HepG2 (cell line): ENCODE measurements around the gene COX4I2. TPM values are rescaled to one million over a fixed set of nuclear protein-coding genes. Genes with fewer than 3 reads are reported as not detected.

Source experiments
- ATF1 ChIP-seq: IDR thresholded peaks from 2 replicates; pipeline ENCODE4 v1.6.1; 2016; ENCODE audit warnings: mild to moderate bottlenecking, control low read depth
- DNMT1 ChIP-seq: sonication (generic); formaldehyde crosslinking; IDR thresholded peaks from 2 replicates; pipeline ENCODE4 v1.5.1; 2020; ENCODE audit warnings: mild to moderate bottlenecking, missing genetic modification reagents
- DPF2 ChIP-seq: sonication (generic); formaldehyde crosslinking; IDR thresholded peaks from 2 replicates; pipeline ENCODE4 v1.4.0; 2020; ENCODE audit warnings: mild to moderate bottlenecking, low read depth, missing genetic modification reagents, borderline replicate concordance
- E2F2 ChIP-seq: sonication (generic); formaldehyde crosslinking; IDR thresholded peaks from 2 replicates; pipeline ENCODE4 v1.4.0; 2020; ENCODE audit warnings: missing genetic modification reagents, borderline replicate concordance
- ETV5 ChIP-seq: IDR thresholded peaks from 2 replicates; pipeline ENCODE4 v1.6.1; 2018; ENCODE audit warnings: missing biosample characterization, missing genetic modification reagents, inconsistent platforms, borderline replicate concordance
- HMG20A ChIP-seq: IDR thresholded peaks from 2 replicates; pipeline ENCODE4 v1.6.1; 2016; ENCODE audit warnings: borderline replicate concordance
- HOXD1 ChIP-seq: sonication (generic); formaldehyde crosslinking; IDR thresholded peaks from 2 replicates; pipeline ENCODE4 v1.5.0; 2020; ENCODE audit warnings: missing genetic modification reagents
- JUNB ChIP-seq: sonication (generic); formaldehyde crosslinking; IDR thresholded peaks from 2 replicates; pipeline ENCODE4 v1.8.0; 2022; ENCODE audit warnings: missing genetic modification reagents, mild to moderate bottlenecking, borderline replicate concordance
- KLF13 ChIP-seq: sonication (generic); formaldehyde crosslinking; IDR thresholded peaks from 2 replicates; pipeline ENCODE4 v1.4.0; 2020; ENCODE audit warnings: mild to moderate bottlenecking, missing genetic modification reagents
- MLX ChIP-seq: IDR thresholded peaks from 2 replicates; pipeline ENCODE4 v1.6.1; 2016
- RFXANK ChIP-seq: IDR thresholded peaks from 2 replicates; pipeline ENCODE4 v1.6.1; 2016
- SMAD9 ChIP-seq: sonication (generic); formaldehyde crosslinking; IDR thresholded peaks from 2 replicates; pipeline ENCODE4 v1.5.1; 2020; ENCODE audit warnings: mild to moderate bottlenecking, missing genetic modification reagents
- ZFP1 ChIP-seq: IDR thresholded peaks from 2 replicates; pipeline ENCODE4 v1.6.1; 2016
- ZFP82 ChIP-seq: sonication (generic); formaldehyde crosslinking; IDR thresholded peaks from 2 replicates; pipeline ENCODE4 v1.5.1; 2020; ENCODE audit warnings: mild to moderate bottlenecking, missing genetic modification reagents, borderline replicate concordance
- ZNF33B ChIP-seq: sonication (generic); formaldehyde crosslinking; IDR thresholded peaks from 2 replicates; pipeline ENCODE4 v1.5.1; 2020; ENCODE audit warnings: mild to moderate bottlenecking, missing genetic modification reagents
- ZNF484 ChIP-seq: sonication (generic); formaldehyde crosslinking; IDR thresholded peaks from 2 replicates; pipeline ENCODE4 v1.5.1; 2020; ENCODE audit warnings: mild to moderate bottlenecking, low read depth, missing genetic modification reagents, borderline replicate concordance
- ZNF556 ChIP-seq: sonication (generic); formaldehyde crosslinking; IDR thresholded peaks from 2 replicates; pipeline ENCODE4 v1.4.0; 2020; ENCODE audit warnings: mild to moderate bottlenecking, missing genetic modification reagents, borderline replicate concordance
- ZNF577 ChIP-seq: sonication (generic); formaldehyde crosslinking; IDR thresholded peaks from 2 replicates; pipeline ENCODE4 v1.4.0; 2020; ENCODE audit warnings: mild to moderate bottlenecking, low read depth, missing genetic modification reagents, borderline replicate concordance
- ZNF839 ChIP-seq: sonication (generic); formaldehyde crosslinking; IDR thresholded peaks from 2 replicates; pipeline ENCODE4 v1.4.0; 2020; ENCODE audit warnings: missing genetic modification reagents, mild to moderate bottlenecking, borderline replicate concordance
- polyA plus RNA-seq, 8 experiments: library from polyadenylated mRNA; depleted of rRNA in 3 of 8; stranded (reverse) in 7 of 8; unstranded in 1 of 8; fragments of >200 nt; fragmentation: Illumina TruSeq in 4 of 8; extraction: Trizol in 4 of 8; gene quantifications; 2 replicates each; pipeline versions ENCODE4 v1.2.1 to v1.2.3, GENCODE V29; 2011 to 2016; ENCODE audit warnings: low read depth in 4 of 8, missing spikeins in 1 of 8, mixed read lengths in 1 of 8; ENCODE audit not compliant: insufficient read depth in 1 of 8
- total RNA-seq, 5 experiments: library from RNA; depleted of rRNA; stranded (reverse); fragments of >200 nt; fragmentation: Illumina TruSeq; extraction: Trizol; gene quantifications; 2 replicates each; pipeline ENCODE4 v1.2.3, GENCODE V29; 2016; ENCODE audit warnings: low read depth in 1 of 5
- TF ChIP-seq, protein P1 (sequence below): sonication (generic); formaldehyde crosslinking; IDR thresholded peaks from 2 replicates; pipeline ENCODE4 v1.5.1; 2020; ENCODE audit warnings: mild to moderate bottlenecking, missing genetic modification reagents, moderate library complexity
- TF ChIP-seq, protein P2 (sequence below): sonication (generic); formaldehyde crosslinking; IDR thresholded peaks from 2 replicates; pipeline ENCODE4 v1.8.1; 2023; ENCODE audit warnings: mild to moderate bottlenecking, moderate library complexity, missing genetic modification reagents

The COX4I2 gene
- total and polyA plus RNA-seq, 2 of the 13 experiments (the other 11 are each of a cell fraction or from before 2014, with no cell fraction given) = 1.1 TPM; not detected in 1

DNA sequence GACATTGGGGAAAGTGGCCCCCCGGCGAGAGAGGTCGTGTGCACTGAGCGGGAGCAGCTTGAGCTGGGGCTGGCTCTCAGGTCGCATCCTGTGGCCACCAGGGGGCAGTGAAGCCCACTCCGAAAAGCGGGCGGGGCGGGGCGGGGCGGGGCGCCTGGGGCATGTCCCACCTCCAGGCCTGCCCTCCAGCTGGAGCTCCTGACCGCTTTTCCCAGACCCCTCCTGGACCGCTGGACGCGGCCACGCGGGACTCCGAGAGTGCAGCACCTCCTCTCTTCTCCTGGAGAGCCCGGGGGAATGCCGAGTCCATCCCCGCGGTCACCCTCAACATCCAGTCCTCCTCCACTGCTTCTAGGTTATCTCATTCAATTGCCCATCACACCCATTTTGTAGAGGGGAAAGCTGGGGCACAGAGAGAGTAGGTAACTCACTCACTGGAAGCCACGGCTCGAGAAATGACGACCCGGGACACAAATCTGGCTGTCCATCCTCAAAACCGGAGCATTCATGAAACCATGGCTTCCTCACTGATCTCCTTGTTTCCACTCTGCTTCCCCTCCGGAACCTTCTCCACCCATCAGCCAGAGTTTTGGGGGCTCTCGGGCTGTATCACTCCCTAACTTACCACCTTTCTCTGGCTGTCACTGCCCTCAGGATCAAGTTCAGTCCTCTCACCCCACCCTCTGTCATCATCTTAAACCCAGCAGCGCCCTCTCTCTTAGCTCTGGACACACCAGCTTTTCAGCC is 24.1 kb downstream of the COX4I2 start (continued):
- TF ChIP-seq KLF13 (CRISPR knock-in tag) (no peak; the same call in 1 of the 2 replicates), HMG20A (no peak), DNMT1 (CRISPR knock-in tag) (peak; percentile 65; the same call in 1 of the 2 replicates), ZNF556 (CRISPR knock-in tag) (peak; percentile 38; the same call in 1 of the 2 replicates), ZNF33B (CRISPR knock-in tag) (peak; percentile 27; the same call in 1 of the 2 replicates), DPF2 (CRISPR knock-in tag) (no peak), ZNF577 (CRISPR knock-in tag) (no peak), RFXANK (0 out of 2 replicates have a peak, but pooled peaks have one; percentile 34), ETV5 (CRISPR knock-in tag) (peak; percentile 68; the same call in 1 of the 2 replicates), ATF1 (CRISPR knock-in tag) (no peak), ZFP82 (CRISPR knock-in tag) (peak; percentile 81; the same call in 1 of the 2 replicates), JUNB (CRISPR knock-in tag) (peak; percentile 67; the same call in 1 of the 2 replicates), MLX (CRISPR knock-in tag) (peak; percentile 62; the same call in 1 of the 2 replicates), HOXD1 (CRISPR knock-in tag) (no peak), ZNF484 (no peak), E2F2 (CRISPR knock-in tag) (peak; percentile 26; the same call in 1 of the 2 replicates), SMAD9 (no peak), ZFP1 (CRISPR knock-in tag) (peak; percentile 25; the same call in 1 of the 2 replicates), ZNF839 (CRISPR knock-in tag) (peak; percentile 96; the same call in 1 of the 2 replicates)
- TF ChIP-seq, protein P1, sequence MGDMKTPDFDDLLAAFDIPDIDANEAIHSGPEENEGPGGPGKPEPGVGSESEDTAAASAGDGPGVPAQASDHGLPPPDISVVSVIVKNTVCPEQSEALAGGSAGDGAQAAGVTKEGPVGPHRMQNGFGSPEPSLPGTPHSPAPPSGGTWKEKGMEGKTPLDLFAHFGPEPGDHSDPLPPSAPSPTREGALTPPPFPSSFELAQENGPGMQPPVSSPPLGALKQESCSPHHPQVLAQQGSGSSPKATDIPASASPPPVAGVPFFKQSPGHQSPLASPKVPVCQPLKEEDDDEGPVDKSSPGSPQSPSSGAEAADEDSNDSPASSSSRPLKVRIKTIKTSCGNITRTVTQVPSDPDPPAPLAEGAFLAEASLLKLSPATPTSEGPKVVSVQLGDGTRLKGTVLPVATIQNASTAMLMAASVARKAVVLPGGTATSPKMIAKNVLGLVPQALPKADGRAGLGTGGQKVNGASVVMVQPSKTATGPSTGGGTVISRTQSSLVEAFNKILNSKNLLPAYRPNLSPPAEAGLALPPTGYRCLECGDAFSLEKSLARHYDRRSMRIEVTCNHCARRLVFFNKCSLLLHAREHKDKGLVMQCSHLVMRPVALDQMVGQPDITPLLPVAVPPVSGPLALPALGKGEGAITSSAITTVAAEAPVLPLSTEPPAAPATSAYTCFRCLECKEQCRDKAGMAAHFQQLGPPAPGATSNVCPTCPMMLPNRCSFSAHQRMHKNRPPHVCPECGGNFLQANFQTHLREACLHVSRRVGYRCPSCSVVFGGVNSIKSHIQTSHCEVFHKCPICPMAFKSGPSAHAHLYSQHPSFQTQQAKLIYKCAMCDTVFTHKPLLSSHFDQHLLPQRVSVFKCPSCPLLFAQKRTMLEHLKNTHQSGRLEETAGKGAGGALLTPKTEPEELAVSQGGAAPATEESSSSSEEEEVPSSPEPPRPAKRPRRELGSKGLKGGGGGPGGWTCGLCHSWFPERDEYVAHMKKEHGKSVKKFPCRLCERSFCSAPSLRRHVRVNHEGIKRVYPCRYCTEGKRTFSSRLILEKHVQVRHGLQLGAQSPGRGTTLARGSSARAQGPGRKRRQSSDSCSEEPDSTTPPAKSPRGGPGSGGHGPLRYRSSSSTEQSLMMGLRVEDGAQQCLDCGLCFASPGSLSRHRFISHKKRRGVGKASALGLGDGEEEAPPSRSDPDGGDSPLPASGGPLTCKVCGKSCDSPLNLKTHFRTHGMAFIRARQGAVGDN (CRISPR knock-in tag) = peak; percentile 100
- TF ChIP-seq, protein P2, sequence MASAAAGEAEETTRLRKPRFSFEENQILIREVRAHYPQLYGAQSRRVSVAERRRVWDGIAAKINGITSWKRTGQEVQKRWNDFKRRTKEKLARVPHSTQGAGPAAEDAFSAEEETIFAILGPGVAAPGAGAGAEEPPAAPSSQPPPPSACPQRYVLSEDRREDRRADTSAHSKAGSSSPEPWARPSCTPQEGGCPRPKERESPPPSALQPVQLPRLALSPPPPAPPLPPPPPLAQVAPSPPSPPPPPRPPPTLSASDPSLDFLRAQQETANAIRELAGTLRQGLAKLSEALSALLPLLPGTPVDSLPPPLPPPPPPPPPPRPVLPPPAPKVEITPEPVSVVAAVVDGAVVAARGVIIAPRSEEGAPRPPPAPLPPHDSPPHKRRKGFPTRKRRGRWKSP (CRISPR knock-in tag) = peak; percentile 38
